HL-60 (cell line): ENCODE measurements around the gene RAB23.

Experiments used
- DNase-seq, 2 experiments: peaks; one replicate each; pipeline ENCODE4 v3.0.0-alpha.2; 2010 to 2020; ENCODE audit warnings: low read depth in 1 of 2, low spot score in 1 of 2
- H3K27ac ChIP-seq: fragments of 250-450 bp; sonication (Bioruptor Pico); replicated peaks from 2 replicates; pipeline ENCODE4 v1.5.1; 2020; ENCODE audit warnings: mild to moderate bottlenecking, moderate library complexity
- H3K27me3 ChIP-seq: fragments of 250-450 bp; sonication (Bioruptor Pico); 2 replicates; pipeline ENCODE4 v1.5.1; 2021; ENCODE audit warnings: mild to moderate bottlenecking, moderate library complexity; ENCODE audit not compliant: insufficient read depth, poor library complexity, severe bottlenecking
- H3K4me3 ChIP-seq: replicated peaks from 2 replicates; pipeline ENCODE4 v1.5.1; 2011; ENCODE audit warnings: mild to moderate bottlenecking, control low read depth, low read length; ENCODE audit not compliant: insufficient read depth
- CTCF ChIP-seq: IDR thresholded peaks from one replicate; pipeline ENCODE4 v1.5.1; 2011; ENCODE audit warnings: low read length, control low read depth, inconsistent platforms; ENCODE audit not compliant: insufficient read depth
- GABPA ChIP-seq: IDR thresholded peaks from 2 replicates; pipeline ENCODE4 v1.6.1; 2012; ENCODE audit warnings: low read depth
- POLR2AphosphoS5 ChIP-seq: IDR thresholded peaks from 2 replicates; pipeline ENCODE4 v1.6.1; 2012; ENCODE audit warnings: low read depth
- REST ChIP-seq: IDR thresholded peaks from 2 replicates; pipeline ENCODE4 v1.6.1; 2012; ENCODE audit warnings: low read depth; ENCODE audit not compliant: insufficient replicate concordance
- SPI1 ChIP-seq: IDR thresholded peaks from 2 replicates; pipeline ENCODE4 v1.6.1; 2012; ENCODE audit warnings: low read depth, mild to moderate bottlenecking, borderline replicate concordance

RAB23 gene

GRCh38 chr6:57198926-57199636, 23.0 kb downstream of the RAB23 start:
- H3K27me3 ChIP-seq: no peaks in the 10 kb centered on the region
- TF ChIP-seq REST (no peak), SPI1 (no peak), GABPA (no peak), CTCF (no peak), POLR2AphosphoS5 (no peak)
- DNase-seq: no peak
- H3K4me3 ChIP-seq: no peak overlapping the region
- no peak overlapping the region for H3K27ac ChIP-seq

DNA sequence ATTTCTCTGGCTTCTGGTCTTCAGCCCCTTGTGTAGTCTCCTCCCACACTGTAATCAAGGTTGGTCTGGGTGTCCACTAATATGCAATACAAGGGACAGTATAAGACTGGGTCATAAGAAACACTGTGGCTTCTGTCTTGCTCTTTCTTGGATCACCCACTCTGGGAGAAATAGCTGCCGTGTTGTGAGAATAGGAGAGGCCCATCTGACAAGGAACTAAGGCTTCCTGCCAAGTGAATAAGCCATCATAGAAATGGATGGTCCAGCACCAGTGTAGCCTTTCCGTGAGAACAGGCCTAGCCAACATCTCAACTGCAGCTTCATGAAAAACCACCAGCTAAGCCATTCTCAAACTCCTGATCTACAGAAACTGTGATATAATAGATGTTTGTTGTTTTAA, 26.6 kb downstream of the RAB23 start:
- no peak overlapping the region for H3K27ac ChIP-seq
- no peak for DNase-seq
- H3K4me3 ChIP-seq: no peak overlapping the region
- H3K27me3 ChIP-seq: no peaks in the 10 kb centered on the region
- no peak for TF ChIP-seq CTCF
- TF ChIP-seq GABPA: no peak
- TF ChIP-seq POLR2AphosphoS5: no peak
- no peak for TF ChIP-seq REST
- no peak for TF ChIP-seq SPI1

DNA sequence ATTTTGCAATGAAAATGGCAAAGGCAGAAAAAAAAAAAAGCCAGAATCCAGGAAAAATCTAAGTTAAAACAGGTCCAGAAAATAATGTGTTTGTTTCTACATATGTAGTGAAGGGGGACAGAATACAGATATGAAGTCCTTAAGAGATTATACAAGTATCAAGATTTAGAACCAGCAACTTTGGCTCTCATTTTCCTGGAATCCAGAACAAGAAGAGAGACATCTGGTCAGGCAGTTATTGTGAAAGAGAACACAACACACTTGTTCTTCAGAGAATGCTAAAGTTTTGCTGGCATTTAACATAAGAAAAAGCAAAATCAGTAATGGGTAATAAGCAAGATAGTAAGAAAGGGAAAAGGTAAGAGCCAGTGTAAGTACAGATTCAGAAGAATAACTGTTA, 28.9 kb downstream of the RAB23 start:
- TF ChIP-seq GABPA (no peak), SPI1 (no peak), REST (no peak), CTCF (no peak), POLR2AphosphoS5 (no peak)
- H3K4me3 ChIP-seq: no peak overlapping the region
- no peak overlapping the region for H3K27ac ChIP-seq
- H3K27me3 ChIP-seq: no peaks in the 10 kb centered on the region
- no peak for DNase-seq
